GM19328 (cell line): ENCODE results near the gene OARD1.
A peak's percentile ranks its signal among the peaks of the same experiment; 100 is the strongest.
"Not testable (repeated sequence)": the region's sequence is repeated elsewhere in the genome, so short reads cannot be mapped to it uniquely, and the experiment has no call there.

Experiments
- ATAC-seq: cut with Tn5 transposase; IDR thresholded peaks from one replicate; pipeline ENCODE4 v1.9.1; 2021; ENCODE audit warnings: mild to moderate bottlenecking, moderate library complexity; ENCODE audit not compliant: unreplicated experiment

The OARD1 gene, protein sequence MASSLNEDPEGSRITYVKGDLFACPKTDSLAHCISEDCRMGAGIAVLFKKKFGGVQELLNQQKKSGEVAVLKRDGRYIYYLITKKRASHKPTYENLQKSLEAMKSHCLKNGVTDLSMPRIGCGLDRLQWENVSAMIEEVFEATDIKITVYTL

DNA sequence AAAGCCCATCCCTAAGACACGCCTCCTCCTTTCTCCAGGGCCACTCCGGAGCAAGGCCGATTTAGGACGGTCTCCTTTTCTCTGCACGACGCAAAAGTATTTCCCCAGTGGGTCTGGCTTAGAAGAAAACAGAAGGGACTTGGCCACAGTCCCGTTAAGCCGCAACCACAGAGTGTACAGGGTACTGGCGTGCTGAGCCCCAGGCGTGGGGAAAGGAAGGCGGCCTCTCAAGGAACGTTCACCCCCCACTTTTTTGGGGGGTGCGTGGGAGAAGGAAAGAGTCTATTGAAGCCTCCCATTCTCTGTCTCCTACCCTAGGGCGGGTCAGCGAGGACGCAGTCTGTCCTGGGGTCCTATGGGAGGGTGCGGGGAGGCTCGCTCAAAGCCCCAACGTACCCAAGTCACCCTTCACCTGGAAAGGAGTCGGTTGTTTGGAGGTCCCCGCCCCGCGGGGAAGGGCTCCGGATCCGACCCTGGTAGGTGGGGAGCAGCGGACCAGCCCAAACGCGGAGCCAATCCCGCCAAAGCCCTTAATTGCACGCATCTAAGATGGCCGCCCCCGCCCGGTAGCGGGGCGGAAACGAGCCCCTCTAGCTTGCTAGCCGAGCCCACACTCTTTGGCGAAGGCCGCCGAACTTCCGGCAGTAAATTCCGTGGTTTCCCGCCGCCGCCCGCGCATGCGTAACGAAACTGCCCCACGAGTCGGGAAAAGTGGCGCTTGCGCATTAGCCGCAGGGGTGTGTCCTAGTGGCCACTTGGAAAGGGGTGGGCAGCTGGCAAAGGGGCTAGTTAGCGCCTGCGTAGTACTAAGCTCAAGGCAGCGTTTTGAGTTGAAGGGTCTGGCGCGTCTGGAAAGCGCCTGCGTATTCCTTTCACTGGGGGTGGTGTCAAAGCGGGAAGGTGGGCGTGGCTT is at the start of gene OARD1:
Gene OARD1 (minus strand): TSS at position 434 of the 913 bp plus-strand sequence. CDS start 722 bp downstream, outside the sequence.
- peak; percentile 59 for ATAC-seq

DNA sequence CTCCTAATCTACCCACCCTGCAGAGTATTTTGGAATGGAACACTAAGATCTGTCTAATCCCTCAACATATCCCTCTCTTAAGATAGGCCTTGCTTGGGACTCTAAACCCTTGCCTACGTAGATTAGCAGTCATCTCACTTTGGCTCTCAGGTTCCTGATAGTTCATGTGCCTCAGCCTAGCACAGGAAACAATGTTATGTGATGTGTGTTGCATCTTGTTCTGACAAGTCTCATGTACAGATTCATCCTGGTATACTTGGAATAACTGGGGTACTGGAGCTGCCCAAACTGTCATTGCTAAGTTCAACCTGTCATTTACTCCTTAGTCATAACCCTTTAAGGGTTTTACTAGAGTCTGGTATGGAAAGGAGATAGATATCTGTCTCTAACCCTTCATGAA is 47.9 kb upstream of the OARD1 start:
- ATAC-seq = no peak

DNA sequence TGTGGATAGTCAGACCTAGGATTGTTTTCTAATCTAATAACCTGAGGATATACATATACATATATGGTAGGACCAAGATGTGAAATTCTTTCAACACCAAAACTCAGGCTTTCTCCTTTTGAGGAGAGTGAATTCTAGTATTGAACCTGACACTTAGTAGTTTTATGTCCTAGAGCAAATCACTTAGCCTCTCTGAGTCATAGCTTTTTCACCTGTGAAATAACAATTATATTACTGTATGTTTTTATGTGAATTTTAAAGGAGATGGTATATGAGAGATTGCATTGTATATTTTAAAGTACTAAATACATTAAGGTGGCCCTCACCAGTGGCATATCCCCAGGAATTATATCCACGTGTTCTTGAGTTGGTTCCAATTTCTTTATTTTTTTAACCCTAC is 47.4 kb upstream of the OARD1 start:
- ATAC-seq = no peak

DNA sequence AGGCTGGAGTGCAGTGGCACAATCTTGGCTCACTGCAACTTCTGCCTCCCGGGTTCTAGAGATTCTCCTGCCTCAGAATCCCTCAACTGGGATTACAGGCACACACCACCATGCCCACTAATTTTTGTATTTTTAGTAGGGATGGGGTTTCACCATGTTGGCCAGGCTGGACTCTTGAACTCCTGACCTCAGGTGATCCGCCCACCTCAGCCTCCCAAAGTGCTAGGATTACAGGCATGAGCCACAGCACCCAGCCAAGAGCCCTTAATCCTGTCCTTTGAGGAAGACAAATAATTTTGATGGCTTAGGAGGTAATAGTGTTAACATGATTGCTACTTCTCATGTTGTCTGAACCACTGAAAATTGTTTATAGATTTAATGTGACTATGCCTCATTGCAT is 42.9 kb upstream of the OARD1 start:
- not testable (repeated sequence) for ATAC-seq

DNA sequence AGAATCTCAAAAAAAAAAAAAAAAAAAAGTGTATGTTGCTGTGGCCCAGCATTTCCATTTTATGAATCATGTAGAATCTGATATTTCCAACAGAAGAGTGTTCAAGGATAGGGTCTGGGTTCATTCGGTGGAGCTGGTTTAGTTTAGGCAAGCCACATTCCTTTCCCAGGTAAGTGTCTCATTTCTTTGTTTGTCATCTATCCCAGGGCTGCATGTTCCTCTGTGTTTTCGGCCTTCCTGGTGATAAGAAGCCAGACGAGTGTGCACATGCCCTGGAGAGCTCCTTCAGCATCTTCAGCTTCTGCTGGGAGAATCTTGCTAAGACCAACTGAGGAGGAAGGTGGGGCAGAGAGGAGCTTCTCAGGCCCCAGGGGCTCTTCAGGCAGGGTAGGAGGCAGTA is 38.9 kb upstream of the OARD1 start:
- ATAC-seq = no peak

DNA sequence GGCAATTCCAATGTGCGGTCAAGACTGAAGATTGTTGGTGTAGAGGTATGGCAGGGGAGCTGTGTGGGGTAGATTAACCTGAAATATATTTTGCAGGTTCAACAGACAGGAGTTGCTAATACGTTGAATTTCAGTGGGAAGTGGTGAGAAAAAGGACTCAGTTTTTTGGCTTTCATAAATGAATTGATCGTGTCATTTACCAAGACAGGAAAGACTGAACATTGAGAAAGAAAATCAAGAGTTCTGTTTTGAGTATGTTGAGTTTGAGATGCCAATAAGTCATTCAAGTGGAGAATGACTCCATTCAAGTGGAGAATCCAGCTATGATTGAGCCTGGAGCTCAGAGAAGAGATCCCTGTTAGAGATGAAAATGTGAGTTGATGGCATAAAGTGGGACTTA is 31.7 kb upstream of the OARD1 start:
- ATAC-seq = no peak

DNA sequence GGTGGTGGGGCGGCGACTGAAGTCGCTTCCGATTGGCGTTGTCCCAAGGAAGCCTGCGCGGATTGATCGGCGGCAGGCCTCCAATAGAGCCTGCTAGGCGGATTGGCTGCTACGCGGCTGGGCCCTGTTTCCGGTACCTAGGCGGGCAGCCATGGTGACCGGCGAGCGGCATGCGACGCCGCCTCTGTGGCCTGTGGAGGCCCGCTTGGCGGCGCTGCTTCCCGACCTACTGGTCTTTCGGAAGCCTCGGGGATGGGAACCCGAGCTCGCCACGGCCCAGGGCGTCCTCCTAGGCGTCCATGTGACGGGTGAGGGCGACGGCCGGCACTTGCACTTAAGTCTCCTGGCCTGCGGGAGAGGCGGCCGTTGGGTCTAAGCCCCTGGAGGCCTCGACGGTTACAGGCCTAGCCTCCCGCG is 28.7 kb upstream of the OARD1 start:
- no peak for ATAC-seq

DNA sequence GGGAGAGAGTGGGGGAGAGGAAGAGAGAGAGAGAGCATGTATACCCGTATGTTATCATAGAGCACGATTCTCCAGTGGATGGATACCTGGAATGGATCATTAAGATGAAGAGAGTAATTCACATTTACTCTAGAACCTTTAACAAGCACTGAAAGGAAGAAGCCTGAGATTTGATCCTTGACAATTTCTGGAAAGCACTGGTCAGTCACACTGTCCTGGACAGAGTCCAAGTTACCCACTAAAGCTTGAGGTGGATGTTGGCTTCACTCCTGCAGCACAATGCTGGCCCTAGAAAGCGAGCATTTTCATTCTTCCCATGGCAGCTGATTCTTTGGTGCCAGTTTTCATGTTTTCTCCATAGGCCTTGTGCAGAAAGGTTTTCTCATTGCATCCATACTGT is 26.2 kb upstream of the OARD1 start:
- no peak for ATAC-seq

DNA sequence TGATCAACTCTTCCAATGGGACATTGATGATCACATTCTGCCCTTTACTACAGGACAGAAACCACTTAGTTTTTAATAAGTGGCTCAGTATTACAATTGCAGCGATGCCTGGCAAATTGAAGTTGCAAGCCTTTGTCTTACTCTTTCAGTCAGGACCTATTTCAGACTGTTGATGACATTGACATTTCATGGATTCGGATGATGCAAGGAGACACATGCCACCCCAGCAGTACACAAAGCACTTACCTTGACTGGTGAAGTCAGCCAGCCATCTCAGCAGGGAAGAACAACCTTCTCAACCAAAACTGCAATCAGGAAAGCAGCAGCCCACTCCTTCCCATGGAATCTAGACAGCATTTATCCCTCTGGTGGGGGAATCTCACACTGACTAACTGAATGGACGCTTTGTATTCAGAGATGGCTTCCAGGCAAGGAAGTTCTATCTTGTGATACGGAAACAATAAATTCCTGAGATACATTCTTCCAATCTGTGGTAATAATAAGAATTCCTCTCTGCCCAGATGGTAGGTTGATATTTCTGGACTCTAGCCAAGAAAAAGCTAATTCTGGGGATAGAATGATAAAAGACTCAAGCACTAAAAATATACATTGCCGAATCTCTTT is 25.4 kb upstream of the OARD1 start:
- ATAC-seq = no peak

DNA sequence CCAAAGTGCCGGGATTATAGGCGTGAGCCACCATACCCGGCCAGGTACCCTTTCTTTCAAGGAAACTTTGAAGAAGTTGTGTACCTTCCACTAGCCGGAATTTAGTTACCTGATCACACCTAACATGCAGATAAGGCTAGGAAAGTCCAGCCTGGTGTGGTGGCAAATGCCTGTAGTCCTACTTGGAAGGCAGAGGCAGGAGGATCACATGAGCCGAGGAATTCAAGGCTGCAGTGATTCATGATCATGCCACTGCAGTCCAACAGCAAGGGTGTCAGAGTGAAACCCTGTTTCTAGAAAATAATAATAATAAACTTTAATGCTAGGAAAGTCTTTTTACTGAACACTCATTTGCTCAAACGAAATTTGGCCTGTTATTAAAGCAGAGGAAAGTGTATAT is 21.6 kb upstream of the OARD1 start:
- no peak for ATAC-seq

DNA sequence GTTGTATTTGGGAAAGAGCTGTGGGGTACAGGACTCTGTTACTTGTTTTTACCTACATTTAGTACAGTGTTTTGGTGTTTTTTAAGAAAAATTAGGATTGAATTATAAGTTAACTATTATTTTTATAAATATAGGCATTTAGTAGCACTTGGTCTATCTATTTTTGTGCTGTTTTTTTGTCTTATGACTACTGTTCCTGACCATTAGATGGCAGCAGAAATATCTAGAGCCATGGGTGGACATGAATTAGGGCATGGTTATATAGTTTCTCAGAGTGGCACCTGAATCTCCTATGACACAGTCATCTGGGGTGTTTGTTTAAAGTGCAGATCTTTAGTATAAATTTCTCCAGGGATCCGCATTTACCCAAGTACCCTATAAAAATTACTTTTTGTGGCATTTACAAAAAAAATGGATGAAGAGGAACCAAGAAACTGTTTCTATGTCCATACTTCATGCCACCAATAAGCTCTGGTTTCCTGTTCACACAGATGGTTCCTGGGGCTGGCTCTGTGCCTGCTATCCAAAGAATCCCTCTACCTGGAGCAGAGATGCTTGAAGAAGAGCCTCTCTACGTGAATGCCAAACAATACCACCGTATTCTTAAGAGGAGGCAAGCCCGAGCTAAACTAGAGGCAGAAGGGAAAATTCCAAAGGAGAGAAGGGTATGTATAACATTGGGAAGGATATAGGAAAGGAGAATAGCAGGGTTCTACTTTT is 20.4 kb upstream of the OARD1 start:
- ATAC-seq = no peak

DNA sequence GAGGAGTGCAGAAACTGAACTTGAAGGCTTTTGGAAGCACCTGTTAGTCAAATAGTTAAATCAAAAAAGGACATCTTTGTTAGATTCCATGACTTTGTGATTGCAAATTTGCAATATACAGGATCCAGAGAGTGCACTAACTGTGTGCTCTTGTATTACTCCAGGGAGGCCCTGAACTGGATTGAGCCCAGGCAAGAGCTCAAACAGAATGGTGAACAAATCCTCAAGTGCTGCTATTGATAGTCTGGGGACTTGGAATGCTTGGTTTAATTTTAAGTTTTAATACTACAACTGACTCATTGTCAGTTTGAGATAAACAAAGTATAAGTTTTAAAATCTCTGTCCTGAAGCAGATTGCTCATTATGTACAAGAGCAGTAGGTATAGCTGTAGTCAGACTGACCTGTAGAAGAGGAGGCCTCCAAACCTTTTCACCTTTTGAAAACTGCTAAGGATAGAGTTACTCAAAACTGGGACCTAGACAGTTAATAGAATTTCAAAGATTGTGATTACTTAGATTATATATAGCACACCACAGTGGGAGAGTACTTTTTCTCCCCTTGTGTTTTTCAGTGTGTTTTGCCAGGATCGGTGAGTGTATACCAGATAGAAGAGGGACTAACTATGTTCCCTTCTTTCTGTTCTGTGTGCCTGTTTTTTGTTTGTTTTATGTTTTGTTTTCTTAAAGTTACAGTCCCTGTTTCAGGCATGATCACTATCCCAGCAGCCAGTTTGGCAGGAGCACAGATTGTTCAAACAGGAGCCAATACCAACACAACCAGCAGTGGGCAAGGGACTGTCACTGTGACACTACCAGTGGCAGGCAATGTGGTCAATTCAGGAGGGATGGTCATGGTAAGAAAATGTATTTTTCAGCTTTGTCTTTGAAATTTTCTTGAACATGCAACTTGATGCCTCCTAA is 18.9 kb upstream of the OARD1 start:
- ATAC-seq = no peak

DNA sequence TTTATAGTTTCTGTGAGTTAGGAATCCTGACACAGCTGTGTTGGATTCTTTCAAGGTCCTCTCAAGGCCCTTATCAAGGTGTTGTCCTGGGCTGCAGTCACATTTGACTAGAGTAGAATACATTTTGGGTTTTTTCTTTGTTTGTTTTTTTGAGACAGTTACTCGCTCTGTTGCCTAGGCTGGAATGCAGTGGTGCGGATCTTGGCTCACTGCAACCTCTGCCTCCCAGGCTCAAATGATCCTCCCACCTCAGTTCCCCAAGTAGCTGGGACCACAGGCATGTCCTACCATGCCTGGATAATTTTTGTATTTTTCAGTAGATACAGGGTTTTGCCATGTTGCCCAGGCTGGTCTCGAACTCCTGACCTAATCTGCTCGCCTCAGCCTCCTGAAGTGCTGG is 16.3 kb upstream of the OARD1 start:
- ATAC-seq = no peak

DNA sequence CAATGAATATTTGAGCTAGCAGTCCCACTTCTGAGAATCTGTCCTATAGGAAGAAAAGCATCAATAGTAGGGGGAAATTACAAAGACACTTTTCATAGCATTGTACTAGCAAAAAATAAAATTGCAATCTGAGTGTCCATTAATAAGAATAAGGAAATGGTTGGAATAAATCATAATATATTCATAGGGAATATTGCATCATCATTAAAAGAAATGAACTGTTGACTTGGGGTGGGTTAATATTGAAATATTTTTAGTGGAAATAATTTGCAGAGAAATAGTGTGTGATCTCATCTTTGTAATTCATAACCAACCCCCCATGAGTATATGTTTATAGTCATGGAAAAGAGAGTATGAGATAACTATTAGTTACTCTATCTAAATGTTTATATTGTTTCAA is 13.0 kb upstream of the OARD1 start:
- ATAC-seq = no peak

DNA sequence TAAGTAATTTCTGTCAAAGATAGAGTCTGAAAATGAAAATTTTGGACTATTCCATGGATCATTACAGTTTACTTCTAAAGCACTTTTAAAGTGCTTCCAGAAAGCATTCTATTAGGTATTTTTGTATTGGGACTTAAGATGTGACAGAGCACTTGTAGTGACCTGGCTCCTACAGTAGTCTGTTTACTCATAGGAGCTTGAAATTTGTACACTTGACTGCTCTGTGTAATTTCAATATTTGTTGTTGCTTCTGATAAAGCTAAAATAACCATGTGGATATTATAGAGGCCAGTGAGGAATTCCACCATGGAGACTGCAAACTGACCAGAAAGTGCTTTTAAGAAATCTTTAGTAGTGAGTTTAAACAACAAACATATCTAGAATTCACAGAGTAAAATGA is 10.9 kb upstream of the OARD1 start:
- ATAC-seq = no peak

DNA sequence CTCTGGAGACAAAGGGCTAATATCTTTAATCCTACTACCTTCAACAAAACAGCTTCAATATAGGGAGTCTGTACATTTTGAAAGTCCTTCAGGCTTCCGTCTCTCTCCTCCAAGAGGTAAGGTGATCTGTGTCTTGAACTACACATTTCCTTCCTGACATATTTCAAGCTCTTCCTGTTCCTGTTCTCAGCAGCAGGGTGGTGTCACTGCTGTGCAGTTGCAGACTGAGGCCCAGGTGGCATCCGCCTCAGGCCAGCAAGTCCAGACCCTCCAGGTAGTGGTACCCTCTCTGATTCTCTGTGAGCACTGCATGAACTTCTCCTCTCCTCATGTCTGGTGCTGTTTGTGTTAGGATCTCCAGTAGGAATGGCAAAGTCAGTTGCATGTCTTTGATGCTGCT is 8.5 kb upstream of the OARD1 start:
- no peak for ATAC-seq

DNA sequence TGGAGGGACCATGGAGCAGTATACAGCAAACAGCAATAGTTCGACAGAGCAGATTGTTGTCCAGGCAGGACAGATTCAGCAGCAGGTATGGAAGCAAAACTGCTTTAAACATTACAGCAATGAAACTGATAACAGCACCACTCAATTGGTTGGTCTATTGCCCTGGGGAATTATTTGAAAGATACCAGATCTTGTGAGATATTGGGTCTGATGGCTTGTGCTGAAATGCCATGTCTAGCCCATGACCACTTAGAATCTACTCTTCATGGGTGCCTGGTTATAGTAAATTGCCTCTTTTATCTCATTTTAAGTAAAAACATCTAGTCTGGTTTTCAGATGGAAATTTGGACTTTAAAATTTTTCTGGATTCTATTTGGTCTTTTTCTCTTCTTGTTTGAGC is 6.9 kb upstream of the OARD1 start:
- no peak for ATAC-seq

DNA sequence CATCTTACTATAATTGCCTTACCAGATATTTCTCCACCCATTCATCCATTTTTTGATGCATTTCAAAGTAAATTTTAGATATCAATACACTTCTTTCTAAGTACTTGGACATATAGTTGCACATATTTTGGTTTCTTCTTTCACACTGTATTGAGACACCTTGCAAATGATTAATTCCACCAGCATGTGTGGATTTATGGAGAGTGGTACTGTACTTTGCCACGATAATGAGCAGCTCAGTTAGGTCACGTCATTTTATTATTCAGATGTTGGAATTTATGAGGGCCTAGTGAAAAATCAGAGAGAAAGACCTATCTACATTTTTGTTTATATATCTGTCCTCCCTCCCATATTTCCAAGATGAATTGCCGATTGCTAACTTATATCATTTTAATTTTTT is 5.9 kb upstream of the OARD1 start:
- no peak for ATAC-seq

DNA sequence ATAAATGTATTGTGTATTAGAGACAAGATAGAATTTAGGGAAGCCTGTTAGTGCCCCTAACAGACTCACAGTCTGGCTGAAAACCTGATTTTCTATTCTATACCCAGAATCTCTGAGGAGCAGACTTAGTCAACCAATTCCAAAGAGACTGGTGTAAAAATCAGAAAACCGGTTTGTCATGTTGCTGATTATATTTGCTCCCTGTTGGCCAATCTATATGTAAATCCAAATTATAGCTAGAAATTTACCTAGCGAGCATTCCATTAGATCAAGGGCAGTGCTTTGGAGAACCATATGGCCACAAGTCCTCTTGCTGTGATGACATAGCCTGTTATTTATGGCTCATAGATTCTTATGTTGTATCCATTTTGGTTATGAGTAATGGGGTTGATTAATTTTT is 5.4 kb upstream of the OARD1 start:
- ATAC-seq = no peak
